ENCODE measurements around the gene DNASE1L1.
"Not testable (repeated sequence)": the region's sequence is repeated elsewhere in the genome, so short reads cannot be mapped to it uniquely, and the experiment has no call there.

The DNASE1L1 gene

DNA sequence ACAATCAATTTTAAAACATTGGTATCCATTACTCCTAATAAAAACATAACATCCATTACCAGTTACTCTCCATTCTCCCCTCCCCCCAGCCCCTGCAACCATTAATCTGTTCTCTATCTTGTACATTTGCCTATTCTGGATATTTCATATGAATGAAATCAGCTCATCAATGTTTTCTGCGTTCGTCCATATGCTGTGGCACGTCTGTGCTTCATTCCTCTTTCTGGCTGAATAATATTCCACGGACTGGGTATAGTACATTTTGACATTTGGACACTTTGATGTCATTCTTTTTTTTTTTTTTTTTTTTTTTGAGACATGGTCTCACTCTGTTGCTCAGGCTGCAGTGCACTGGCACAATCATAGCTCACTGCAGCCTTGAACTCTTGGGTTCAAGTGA is 5.2 kb downstream of the DNASE1L1 start:
- DNase-seq (ENCODE audit: low read depth) = no peak

DNA sequence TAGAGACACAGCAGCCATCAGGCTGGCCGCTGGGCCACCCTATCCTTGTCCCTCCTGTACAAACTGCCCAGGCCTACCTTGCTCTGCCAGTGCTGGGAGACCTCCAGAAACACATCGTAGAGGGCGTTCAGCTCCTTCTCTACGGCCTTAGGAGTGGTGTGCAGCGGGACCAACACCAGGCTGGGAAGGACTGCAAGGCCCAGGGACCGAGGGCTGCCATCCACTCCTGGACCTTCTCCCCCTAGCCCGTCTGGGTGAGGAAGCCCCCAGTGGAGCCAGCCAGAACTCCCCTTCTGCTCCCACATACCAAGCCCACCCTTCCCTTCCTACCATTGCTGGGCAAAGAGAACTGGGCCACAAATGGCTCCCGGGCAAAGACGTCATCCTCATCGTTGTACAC is 5.9 kb downstream of the DNASE1L1 start:
- no peak for DNase-seq (ENCODE audit: low read depth)

DNA sequence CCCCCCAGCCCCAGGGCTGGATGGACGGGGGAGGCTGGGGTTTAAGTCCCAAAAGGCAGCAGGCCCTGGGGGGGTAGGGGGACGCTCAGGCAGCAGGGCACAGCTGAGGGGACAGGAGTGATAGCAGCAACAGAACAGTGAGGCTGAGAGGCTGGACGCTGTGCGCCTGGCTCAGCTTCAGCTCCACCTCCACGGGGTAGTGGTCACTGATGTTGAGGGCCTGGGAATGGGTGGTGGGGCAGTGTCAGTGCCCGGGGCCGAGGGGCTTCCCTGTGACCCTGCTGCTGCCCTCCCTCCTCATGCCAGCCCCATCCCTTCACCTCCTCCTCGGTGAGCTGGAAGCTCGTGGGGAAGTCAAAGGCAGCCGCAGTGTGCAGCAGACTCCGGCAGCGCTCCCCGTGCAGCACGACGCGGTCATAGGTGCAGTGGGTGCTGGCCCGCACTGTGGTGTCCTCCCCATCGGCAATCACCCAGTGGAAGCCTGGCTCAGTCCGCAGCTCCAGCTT is 6.4 kb downstream of the DNASE1L1 start:
- DNase-seq (ENCODE audit: low read depth) = no peak

DNA sequence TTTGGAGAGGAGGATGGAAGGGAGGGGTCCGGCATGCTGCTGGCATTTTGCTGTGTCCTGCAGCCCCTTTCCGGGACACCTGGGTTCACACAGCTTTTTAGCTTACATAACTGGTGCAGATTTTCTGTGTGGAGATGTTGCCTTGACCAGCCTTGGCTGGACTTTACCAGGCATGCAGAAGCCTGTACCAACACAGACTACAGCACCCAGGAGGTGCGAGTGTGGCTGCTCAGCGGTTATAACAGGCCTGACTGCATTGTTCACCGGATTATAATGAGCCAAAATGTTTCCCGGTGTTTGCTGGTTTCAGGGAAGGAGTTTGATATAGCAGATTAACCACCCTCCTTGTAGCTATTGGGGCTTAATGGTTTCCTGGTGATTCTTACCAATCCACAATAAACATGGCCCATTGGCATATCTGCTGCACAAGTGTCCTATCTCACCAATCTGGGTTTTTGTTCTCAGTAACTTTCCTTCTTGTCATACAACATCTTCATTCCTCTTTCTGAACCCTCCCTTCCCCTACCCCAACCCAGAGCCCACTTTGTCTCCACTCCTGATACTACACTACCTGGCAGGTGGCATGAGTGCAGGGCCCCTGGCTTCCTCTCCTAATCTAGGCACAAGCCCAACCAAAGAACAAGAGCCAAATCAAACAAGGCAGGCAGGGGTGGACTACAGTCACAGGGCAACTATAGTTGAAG is 7.0 kb downstream of the DNASE1L1 start:
- DNase-seq (ENCODE audit: low read depth) = no peak

DNA sequence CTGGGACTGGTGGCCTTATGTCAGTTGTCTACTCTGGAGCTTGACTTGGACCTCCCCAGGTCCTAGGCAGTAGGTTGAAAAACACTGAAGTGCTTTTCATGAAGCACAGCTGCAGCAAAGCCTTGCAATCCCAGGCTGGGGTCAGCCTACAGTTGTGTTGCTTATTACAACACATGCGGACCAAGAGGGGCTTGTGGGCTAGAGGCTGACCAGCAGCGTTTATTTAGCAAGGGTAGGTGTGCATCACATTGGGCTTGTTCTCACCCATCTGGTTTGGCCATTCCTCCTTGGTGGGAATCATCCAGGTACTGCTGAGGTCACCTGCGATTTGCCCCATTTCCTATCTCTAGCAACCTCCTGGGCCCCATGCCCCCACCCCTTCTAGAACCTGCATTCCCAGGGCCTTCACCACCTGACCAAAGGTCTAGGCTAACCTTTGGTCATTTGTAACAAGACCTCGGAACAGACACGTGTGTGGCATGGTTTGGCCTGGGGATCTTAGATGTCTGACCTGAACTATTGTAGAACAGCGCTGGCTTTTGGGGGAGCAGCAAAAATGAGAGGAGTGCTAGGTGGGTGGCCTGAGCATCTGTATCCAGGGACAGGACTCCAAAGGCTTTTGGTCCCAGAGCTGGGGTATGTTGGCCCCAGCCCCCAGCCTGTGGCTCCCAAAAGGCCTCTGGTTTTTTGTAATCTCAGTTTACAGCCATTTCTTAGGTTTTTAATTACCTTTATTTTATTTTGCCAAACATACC is 7.8 kb downstream of the DNASE1L1 start:
- no peak for DNase-seq (ENCODE audit: low read depth)

DNA sequence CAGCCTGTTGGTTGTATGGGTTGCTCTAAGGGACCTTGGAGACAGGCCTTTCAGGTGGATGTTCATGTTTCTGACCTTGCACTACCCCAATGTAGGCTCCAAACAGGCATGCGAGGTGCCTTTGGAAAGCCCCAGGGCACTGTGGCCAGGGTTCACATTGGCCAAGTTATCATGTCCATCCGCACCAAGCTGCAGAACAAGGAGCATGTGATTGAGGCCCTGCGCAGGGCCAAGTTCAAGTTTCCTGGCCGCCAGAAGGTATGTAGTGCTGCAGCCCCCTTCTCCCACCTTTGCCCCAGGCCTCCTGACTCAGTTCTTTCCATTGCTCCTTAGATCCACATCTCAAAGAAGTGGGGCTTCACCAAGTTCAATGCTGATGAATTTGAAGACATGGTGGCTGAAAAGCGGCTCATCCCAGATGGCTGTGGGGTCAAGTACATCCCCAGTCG is 8.7 kb downstream of the DNASE1L1 start:
- not testable (repeated sequence) for DNase-seq (ENCODE audit: low read depth)

DNA sequence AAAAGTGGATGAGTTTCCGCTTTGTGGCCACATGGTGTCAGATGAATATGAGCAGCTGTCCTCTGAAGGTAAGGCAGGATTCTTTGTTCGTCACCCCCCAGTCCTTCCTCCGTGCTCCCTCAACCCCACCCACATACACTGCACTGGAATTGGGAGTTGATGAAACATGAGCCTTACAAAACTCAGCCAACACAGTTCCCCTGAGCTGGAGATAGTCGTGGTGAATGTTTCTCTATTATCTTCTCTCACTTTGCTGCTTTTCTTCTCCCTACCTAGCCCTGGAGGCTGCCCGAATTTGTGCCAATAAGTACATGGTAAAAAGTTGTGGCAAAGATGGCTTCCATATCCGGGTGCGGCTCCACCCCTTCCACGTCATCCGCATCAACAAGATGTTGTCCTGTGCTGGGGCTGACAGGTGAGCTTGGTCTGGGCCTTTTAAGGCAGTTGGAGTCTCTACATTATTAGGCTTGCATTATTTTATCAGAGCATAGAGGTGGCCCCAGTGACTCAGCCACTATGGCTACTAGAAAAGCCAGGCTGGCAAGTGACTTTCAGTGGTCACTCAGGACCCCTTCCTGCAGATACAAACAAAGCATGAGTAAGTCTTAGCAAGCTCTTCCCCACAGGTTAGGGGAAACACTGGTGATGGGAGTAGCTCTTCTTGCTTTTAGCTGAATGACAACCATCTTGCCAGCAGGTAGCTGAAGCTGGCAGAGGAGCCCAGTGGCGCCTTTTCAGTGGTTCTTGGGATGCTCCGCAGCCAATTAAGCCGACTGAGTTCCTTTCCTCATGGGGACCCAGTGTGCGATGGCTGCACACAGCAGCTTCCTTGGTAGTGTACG is 9.3 kb downstream of the DNASE1L1 start:
- DNase-seq (ENCODE audit: low read depth) = no peak

DNA sequence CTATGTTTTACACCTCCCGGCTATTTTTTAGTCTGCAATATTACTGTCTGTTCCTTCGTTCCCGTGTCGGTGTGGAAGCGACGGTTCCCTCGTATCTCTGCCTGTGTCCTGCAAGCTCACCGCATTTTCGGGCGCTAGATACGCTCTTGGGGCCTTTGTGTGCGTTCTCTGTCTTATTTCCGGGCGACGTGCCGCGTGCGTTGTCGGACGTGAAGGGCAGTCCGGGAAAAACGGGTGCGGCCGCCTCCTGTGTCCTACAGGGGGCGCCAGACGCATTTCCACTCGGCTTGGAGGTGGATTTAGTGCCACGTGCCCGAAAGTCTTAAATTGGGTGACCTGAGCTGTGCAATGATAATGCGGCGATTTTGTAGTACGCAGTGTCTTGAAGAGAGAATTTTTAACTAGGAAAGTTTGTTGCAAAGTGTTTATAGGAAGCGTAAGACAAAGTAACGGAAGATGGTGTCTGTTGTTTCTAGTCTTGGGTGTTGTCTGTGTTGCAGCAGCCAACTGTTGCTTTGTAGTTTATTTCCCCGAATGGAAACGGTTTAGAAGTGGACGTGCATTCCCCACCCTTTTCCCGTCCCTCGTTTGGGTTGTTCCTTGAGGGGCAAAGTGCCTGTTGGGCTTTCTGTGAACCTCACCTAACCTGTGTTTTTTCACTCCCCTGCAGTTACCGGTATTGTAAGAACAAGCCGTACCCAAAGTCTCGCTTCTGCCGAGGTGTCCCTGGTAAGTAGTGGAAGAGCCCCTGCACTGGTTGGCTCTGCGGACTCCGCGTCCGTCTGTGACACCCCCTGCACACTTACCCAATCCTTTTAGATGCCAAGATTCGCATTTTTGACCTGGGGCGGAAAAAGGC is 10.2 kb downstream of the DNASE1L1 start:
- DNase-seq (ENCODE audit: low read depth) = no peak

DNA sequence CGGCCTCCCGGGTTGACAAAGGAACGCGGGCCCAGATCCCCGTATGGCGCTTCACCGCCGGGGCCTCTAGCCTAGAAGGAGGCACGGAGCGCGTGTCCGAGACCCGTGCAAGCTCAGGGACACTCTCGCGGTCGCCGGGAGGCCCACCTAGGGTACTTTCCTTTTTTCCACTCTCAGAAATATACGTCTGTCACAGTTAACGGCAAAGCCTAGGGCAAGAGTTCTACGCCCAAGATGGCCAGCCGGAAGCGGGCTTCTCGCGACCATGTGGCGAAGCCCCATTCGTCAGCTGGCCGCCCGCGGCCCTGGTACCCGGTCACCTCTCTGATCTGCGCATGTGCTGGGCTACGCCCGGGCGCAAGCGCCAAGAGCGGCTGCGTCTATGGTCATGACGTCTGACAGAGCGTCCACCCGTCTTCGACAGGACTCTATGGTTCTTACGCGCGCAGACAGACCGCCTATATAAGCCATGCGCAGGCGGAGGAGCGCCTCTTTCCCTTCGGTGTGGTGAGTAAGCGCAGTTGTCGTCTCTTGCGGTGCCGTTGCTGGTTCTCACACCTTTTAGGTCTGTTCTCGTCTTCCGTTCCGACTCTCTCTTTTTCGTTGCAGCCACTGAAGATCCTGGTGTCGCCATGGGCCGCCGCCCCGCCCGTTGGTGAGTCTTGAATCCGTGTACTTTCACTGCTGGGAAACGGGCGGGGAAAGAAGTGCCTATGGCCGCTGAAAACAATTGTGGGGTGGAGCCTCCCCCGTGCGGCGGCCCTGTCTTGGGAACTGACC is 11.0 kb downstream of the DNASE1L1 start, which contains the start of gene RPL10:
Gene RPL10 (plus strand): TSS at position 490 of the 780 bp plus-strand sequence. CDS start 143 bp downstream, at position 633.
- peak; percentile 79 for DNase-seq (ENCODE audit: low read depth)

DNA sequence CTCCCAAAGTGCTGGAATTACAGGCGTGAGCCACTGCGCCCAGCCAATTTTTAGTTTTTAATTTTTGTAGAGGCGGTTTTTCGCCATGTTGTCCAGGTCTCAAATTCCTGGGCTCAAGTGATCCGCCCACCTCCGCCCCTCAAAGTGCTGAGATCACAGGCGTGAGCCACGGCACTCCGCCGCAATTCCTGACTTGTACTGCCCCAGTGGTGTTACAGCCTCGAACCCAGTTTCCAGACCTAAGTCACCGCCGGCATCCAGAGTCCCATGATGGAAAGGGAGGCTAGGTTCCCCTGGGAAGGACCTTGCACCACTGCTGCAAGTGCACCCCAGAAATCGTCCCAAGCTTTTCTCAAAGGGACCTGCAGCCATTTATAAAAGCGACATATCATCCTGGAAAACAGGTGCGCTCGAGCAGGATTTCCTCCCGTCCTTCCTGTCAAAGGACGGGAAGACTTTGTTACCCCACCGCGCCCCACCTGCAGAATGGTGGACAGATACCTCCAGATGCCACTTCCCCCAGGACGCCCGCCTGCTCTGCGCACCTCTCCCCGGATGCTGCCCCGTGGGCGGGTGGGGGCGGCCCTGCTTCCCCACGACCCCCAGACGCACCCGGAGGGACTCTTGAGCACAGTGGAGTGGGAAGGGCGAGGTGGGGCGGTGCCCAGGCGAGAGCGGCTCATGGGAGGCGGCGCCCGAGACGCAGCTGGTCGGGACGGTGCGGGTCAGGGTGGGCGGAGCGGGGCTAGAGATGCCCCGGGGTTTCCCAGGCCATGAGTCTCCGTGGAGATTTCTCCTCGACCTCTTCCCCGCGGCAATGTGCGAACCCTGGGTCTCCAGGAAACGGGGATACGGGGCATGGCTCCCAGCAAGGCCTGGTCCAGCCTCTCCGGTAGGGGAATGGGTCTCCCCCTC is 11.8 kb downstream of the DNASE1L1 start:
- no peak for DNase-seq (ENCODE audit: low read depth)

DNA sequence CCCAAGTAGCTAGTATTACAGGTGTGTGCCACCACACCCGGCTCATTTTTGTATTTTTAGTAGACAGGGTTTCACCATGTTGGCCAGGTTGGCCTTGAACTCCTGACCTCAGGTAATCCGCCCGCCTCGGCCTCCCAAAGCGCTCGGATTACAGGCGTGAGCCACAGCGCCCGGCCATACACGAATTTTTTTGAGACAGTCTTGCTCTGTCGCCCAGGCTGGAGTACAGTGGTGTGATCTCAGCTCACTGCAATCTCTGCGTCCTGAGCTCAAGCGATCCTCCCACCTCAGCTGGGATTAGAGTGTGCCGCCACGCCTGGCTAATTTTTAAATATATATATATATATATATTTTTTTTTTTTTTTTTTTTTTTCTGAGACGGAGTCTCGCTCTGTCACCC is 12.7 kb downstream of the DNASE1L1 start:
- DNase-seq (ENCODE audit: low read depth) = not testable (repeated sequence)

DNA sequence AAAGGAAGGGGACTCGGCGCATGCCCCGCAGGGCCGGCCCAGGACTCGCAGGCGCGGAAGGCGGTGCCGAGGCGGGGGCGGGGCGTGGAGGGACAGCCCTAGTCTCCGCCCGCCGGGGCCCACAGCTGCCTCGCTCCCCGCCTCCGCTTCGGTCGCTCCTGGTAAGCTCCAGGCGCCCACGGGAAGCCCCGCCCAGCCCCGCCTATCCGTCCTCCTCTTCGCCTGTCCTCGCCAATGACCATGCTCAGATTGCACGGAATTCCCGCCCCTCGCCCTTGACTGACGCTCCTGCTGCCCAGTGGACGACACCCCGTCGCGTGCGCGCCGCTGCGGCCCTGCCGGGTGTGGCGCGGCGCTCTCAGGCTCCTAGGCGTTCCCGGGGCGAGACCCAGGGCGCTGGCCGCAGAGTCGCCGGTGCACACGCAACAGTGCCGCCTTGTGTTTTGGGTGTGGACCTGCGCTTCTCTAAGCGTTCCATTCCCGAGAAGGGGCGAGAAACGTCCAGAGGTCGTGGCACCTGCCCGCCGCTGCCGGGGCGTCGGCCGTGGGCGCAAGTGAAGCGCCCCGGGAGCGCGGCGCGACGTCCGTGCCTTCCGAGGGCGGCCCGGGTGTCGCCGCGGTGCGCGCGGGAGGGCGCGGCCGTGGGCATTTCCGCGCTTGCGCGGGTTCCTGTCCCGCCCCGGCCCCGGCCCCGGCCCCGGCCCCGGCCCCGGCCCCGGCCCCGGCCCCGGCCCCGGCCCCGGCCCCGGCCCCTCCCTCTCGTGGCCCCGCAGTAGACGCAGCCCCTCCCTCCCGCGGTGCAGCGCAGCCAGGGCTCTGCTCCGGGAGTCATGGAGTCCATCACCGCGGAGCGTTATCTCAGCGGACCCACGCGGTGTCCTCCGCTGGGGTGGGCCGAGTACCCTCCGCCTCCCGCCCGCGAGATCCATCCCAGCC is 19.0 kb downstream of the DNASE1L1 start:
- DNase-seq (ENCODE audit: low read depth) = not testable (repeated sequence)

DNA sequence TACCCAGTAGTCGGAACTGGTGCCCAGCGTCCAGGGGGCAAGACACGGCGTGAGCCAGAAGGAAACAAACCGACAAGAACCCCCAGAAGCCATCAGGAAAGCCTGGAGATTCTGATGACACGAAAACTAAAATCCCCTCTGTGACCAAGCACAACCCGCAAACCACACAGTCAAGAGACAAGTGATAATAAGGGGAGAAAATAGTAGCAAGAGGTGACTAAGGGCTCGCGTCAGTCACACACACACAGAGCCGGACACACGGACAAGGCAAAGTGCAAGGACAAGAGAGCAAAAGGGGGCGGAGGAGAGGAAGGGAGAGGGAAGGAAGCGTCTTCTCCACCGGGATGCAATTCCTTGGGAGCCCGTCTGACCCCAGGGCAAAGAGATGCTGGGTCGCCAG is 20.4 kb downstream of the DNASE1L1 start:
- not testable (repeated sequence) for DNase-seq (ENCODE audit: low read depth)

DNA sequence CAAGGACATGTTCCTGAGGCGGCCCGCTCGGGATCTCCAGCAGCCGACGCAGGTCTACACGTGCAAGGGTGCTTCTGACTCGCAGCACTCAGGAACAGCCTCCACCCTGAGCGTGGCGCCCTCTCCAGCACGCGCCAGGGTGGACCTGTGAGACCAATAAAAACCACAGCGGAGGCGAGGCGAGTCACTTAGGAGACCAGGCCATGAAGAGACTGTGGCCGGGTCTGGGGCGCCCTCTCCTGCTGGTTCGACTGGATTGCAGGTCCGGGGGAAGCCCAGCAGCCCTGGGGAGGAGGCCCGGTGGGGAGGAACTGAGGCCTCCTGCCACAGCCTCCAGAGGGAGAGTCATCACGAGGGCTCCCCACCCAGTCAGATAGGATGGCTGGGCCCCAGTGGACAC is 21.0 kb downstream of the DNASE1L1 start:
- not testable (repeated sequence) for DNase-seq (ENCODE audit: low read depth)

DNA sequence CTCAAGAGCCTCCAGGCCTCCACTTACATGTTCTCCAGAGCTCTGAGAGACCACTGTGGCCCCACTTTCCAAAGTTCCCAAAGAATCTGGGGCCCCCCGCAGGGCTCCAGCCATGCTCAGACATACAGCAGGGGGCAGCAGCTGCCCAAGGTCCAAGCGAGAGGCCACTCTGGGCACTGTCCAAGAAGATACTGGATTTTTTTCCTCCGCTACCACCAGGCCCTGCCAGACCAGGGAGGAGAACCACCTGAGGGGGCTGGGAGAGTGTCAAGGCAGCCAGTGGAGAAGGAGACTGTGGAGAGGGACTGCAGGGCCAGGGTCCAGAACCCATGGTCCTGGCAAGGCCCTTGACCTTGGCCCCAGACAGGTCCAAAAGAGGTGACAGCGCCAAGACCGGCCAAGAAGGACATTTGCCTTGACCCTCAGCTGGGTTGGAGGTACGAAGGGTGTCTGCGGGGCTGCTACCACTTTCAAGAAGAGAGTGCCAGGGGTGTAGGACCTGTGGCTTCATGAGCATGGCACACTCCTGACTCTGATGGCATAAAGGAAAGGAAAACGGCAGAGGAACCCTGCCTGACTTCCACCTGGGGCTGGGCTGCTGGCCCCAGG is 24.7 kb downstream of the DNASE1L1 start:
- no peak for DNase-seq (ENCODE audit: low read depth)

DNA sequence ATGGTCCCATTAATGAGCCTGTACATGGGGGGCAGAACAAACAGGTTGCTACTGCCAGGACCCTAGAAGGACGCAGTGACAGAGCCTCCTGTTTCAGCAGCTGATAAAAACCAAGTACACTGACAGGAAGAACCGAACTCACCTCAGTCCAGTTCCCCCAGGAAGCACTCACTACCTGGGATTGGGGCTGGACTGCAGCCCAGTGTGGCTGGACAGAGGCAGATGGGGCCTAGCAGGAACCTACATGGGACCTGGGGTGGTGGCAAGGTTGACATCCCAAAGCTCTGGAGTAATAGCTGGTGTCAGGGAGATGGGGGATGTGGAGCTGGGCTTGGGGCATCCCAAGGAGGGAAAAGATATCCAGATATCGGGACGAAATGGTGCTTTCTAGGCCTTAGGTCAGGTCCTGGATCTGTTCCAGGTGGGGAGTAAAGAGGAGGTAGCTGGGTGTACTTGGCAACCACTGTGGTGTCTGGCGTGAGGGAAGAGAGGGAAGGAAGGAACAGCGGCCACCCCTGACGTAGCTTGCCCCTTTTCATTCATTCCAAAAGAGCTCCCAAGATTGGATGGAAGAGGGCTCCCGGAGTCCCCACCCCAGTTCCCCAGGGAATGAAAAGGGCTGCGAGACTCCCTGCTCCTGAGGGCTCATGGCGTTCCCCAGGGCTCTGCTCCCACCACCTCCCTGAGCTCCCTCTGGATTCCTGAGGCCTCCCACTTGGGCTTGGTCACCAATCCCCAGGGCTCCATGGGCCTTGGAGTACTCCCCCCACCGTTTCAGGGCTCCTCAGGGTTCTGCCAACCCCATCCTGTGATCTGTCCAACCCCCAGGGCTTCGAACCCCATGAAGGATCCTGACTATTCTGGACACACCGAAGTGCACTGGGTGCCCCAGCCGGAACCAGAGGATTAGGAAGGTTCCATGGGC is 25.4 kb downstream of the DNASE1L1 start:
- DNase-seq (ENCODE audit: low read depth) = no peak
